Right kidney (tissue), 9 donors: ENCODE measurements around the gene CLN6.
A peak's percentile ranks its signal among the peaks of the same experiment; 100 is the strongest.

ENCODE experiments used
- DNase-seq: peaks from one replicate; pipeline ENCODE4 v3.0.0-alpha.2; 2016
- long read RNA-seq, 8 donors: transcript quantifications; one replicate each; lab custom pipeline, GENCODE V29; 2026

The CLN6 gene
- long read RNA-seq, donor 1, transcript CLN6-201 (7 exons, 2,243 nt): major isoform, 17 of 23 reads
- long read RNA-seq, donor 1, partial matches to known transcripts: 0 of 23 reads
- long read RNA-seq, donor 1, other reads (novel, unspliced or antisense): 0 of 23 reads
- long read RNA-seq, donor 2, transcript CLN6-212 (3 exons, 894 nt): minor isoform, 5 of 16 reads
- long read RNA-seq, donor 2, transcript CLN6-201 (7 exons, 2,243 nt): major isoform, 9 of 16 reads
- long read RNA-seq, donor 2, partial matches to known transcripts: 0 of 16 reads
- long read RNA-seq, donor 2, other reads (novel, unspliced or antisense): 0 of 16 reads
- long read RNA-seq, donor 3, partial matches to known transcripts: 0 of 6 reads
- long read RNA-seq, donor 3, other reads (novel, unspliced or antisense): 0 of 6 reads
- long read RNA-seq, donor 4, transcript CLN6-212 (3 exons, 894 nt): minor isoform, 5 of 16 reads
- long read RNA-seq, donor 4, transcript CLN6-201 (7 exons, 2,243 nt): major isoform, 7 of 16 reads
- long read RNA-seq, donor 4, partial matches to known transcripts: 0 of 16 reads
- long read RNA-seq, donor 4, other reads (novel, unspliced or antisense): 0 of 16 reads
- long read RNA-seq, donor 5, transcript CLN6-201 (7 exons, 2,243 nt): major isoform, 11 of 13 reads
- long read RNA-seq, donor 5, partial matches to known transcripts: 0 of 13 reads
- long read RNA-seq, donor 5, other reads (novel, unspliced or antisense): 0 of 13 reads
- long read RNA-seq, donor 6, transcript CLN6-212 (3 exons, 894 nt): minor isoform, 7 of 18 reads
- long read RNA-seq, donor 6, transcript CLN6-201 (7 exons, 2,243 nt): major isoform, 8 of 18 reads
- long read RNA-seq, donor 6, partial matches to known transcripts: 0 of 18 reads
- long read RNA-seq, donor 6, other reads (novel, unspliced or antisense): 0 of 18 reads
- long read RNA-seq, donor 7: 0 reads
- long read RNA-seq, donor 8, transcript CLN6-201 (7 exons, 2,243 nt): major isoform, 10 of 14 reads
- long read RNA-seq, donor 8, partial matches to known transcripts: 0 of 14 reads
- long read RNA-seq, donor 8, other reads (novel, unspliced or antisense): 0 of 14 reads

DNA sequence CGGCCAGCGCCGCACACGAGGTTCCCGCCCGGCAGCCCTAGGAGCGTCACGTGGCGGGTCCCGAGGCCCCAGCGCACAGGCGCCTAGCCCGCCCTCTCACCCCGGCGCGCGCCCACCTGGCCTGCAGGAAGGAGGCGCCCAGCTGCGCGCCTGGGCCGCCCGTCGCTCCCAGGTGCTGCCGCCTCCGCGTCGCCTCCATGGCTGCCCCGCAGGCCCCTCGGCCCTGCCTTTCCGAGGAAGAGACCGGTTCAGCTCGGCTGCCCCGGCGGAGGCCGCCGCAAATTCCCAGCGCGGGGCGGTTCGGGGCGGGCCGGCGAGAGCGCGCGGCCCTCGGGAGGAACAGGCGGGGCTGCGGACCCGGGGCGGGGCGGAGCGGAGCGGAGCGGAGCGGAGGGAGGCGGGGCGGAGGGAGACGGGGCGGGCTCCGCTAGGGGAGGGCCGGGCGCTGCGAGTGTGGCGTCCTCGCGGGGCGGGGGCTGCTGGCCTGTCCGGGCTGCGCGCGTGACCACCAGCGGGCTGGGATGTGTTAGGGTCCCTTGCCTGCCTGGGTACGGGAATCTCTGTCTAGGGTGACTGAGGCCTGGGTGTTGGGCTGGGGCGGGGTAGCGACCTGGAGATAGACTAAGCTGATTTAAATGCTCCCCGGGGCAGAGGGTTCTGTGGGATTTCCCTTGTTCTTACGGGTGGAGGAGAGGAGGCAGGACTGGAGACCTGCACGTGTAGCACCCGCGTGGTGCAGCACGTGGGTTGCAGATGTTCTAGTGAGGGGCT is at the start of gene CLN6:
Gene CLN6, minus strand, starts transcription at position 343 of the 771 bp plus-strand sequence. Its CDS starts 144 bp downstream, at position 199.
- DNase-seq: peak; percentile 98

DNA sequence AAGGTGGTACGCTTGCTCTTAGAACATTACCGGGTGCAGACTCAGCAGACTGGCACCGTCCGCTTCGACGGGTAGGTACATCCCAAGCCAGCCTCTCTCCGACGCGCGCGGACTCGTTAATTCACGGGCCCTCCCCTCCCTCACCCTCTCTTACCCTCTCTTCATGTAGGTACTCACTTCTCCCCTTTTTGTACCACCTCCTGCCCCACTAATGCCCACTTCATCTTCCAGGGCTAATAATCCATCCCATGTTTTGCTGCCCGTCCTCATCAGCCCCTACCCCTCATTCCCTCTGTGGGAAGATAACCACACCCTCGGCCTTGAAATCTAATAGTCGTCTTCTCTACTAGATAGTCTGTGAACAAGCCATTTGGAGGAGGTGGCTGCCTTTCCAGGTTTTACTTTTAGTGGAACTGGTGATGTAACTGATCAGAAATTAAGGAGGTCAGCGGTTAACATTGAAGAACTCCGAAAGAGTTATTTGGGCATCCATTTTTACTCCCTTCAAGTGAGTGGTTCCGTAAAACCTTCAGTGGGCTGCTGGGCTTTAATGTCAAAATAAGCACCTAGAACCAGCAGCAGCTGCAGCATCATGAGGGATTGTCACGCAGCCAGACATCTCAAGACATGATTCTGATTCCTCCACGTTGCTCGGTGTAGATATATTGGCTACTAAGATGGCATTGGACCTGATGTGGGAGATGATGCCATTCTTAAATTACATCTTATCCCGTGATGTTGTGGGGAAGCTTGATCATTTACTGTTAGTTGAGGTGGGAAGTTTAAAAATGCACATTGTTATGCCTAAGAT is 49.3 kb upstream of the CLN6 start:
- DNase-seq: no peak

DNA sequence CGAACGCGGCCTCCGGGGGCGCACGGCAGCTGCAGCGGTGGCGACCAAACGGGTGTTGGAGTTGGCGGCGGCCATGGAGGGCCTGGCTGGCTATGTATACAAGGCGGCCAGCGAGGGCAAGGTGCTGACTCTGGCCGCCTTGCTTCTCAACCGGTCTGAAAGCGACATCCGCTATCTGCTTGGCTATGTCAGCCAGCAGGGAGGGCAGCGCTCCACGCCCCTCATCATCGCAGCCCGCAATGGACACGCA is 48.7 kb upstream of the CLN6 start:
- DNase-seq: no peak

DNA sequence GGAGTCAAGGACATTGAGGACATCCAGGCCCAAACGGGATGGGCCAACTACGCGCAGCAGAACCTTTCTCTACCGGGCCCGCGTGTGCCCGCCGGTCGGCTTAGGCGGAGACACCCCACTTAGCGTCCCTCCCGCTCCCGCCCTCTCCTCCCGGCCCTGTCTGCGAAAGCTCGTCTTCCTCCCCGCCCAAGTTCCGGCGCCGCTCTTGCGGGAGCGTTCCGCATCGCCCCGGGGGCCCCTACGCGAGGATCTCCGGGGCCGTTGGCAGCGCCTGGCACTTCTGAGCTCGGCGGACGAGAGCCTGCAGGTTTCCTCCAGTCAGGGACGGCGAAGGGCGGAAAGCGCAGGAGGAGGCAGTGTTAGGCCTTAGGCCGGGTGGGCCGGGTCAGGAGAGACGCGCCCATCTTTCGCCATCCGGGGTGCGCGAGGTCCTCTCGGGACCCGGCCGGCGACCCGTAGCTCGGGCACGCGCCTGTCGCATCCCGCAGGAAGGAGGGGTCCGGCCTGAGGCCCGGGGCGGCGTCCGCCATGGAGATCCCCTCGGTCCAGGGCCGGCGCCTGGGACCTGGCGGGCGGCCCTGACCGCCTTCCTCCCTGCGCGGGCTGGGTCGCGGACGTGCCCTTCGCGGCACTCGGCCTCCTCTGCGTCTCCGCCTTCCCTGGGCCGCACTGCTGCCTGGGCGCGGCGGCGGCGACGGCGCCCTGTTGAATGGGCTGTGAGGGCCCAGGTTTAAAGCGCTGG is 48.2 kb upstream of the CLN6 start, which contains the start of gene FEM1B:
Gene FEM1B, plus strand, starts transcription at position 143 of the 742 bp plus-strand sequence. CDS start 673 bp downstream, outside the sequence.
- DNase-seq: peak; percentile 99

DNA sequence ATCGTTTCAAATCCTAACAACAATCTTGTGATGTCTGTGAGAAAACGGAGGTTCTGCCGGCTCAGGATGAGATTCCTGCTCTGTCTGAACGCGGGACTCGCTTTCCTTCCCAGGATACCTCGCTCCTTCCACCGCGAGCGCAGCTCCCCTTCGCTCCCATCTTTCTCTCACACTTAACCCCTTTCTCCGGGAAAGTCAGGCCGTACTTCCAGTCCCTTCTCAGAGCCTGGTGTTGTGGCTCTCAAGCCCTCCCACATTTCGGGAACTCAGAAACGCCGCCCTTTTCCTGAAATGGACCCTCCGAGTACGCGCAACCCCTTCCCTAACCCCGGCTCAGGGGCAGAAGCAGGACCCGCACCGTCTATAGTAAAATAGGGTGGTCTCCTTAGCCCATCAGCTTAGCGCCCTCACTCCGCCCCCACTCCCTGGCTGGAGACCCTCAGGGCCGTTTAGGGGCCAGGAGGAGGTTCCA is 47.6 kb upstream of the CLN6 start:
- peak; percentile 93 for DNase-seq

DNA sequence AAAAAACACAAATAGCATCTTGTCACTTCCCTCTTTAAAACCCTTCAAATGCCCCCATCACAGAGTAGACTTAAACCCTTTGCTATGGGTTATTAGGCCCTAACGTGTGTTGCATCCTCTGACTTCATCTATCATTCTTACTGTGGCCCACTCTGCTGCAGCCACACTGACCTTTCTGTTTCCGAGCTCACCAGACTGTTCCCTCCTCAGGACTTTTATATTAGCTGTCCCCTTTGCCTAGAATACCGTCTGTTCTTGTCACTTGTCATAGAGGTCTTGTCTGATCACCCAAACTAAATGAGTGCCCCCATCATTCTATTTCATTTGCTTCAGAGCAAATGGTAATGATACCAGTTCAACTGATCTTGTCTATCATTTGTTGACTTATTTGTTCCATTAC is 47.1 kb upstream of the CLN6 start:
- no peak for DNase-seq

DNA sequence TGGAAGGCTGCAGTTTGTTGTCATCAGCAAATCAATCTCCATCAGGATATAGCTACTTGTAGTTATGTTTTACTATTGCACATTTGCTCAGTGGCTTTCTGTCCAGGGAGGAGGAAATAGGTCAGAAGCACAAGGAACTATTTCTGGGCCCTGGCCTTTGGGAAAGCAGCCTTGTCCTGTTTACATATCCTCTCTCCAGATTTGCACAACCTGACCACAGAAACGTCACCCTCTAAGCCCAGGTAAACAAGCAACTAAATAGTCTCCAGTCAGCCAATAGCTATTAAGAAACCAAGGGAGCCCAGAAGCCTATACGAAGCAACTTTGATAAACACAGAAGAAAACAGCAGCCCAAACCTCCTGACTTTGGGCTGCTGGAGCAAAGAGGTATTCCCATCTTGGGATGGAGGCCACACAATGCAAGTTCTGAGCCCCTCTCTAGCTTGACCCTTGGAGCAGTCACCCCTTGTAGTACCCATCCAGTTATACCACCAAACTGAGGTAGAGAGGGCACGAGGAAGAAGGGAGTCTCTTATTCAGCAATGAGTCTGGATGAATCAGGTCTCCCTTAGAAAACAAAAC is 45.7 kb upstream of the CLN6 start:
- DNase-seq: no peak

DNA sequence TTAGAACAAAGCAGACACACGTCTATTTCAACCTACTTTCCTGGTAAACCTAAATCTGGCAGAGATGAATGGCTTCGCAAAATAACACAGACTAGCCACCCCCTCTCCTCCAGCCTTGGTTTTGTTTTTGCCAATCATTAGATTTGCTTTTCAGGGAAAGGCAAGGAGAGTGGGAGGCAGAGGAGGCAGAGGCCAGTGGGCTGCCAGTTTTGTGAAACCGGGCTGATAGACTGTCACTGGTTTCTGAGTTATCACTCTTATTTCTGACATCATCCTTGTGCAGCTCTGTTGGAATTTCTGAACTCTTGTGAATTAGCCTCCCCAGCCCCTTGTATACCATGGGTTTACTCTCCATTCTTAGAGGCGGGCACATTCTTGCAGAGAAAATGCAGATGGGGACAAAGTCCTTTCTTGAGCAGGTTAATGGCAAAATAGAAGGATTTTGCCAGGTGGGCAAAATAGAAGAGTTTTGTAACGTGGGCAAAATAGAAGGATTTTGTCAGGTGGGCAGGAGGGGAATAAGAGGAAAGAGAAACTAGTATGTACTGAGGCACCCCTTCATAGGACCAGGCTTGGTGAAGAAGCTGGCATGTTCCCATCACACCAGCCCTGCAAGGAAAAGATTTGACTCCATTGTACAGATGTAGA is 44.8 kb upstream of the CLN6 start:
- DNase-seq: no peak

DNA sequence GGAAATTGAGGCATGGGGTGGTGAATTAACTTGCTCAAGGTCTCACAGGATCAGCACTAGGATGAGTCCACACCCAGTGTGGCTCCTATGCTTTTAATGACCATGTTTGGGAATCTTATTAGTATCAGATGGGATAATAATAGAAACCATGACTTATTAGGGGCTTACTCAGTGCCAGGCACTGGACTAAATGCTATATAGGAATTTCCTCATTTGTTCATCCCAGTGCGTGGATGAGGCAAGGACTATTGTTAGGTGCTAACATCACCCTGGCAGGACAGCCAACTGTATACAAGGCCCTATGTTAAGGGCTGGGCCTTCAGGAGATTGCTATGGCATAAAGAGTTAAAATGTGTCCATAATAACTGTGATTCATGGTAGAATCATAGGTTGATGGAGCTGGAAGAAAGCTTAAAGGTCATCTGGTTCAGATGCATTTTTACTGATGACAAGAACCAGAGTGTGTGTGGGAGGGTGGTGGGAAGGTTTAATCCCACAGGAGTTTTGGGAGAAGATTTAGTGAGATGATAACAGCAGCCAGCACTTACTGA is 43.3 kb upstream of the CLN6 start:
- no peak for DNase-seq

DNA sequence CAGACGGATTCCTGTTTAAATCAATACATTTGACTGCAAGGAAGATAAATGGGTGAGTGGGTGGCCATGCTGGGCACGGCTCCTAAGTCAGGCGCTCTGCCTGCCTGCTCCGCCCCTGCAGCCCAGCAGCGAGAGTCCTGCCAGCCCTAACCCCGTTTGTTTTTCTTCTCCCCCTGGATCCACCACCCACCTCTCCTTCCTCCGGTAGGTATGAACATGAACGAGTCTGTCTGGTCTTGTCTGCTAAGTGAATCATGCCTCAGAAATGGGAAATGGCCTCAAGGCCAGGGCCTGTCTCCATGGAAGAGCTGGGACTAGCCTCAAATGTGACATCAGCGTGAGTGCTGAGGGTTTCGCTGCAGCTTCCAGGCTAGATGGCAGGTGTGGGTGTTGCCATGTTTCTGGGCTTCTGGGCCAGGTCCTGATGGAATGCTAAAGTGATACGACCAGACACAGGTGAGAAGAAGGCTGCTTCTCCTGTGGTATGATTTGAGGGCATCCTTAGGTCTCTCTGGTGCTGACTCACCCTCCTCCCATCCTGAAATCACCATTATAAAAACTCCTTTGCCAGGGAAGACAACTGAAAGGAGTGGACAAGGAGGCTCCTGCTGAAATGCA is 42.4 kb upstream of the CLN6 start:
- DNase-seq: no peak

DNA sequence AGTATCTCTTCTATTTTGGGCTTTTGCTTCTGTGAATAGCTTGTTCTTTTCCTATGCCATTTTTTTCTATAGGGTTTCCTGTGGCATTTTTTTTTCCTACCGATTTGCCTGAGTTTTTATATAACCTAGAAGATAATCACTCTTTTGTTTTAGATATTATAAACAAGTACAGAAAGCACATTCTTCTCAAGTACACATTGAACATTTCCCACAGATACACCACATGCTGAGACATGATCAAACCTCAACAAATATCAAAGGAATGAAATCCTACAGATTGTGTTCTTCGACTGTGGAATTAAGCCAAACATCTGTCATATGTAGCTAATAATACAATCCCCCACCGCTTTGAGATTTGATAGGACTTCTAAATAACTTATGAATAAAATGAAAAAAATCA is 38.9 kb upstream of the CLN6 start:
- DNase-seq: no peak

DNA sequence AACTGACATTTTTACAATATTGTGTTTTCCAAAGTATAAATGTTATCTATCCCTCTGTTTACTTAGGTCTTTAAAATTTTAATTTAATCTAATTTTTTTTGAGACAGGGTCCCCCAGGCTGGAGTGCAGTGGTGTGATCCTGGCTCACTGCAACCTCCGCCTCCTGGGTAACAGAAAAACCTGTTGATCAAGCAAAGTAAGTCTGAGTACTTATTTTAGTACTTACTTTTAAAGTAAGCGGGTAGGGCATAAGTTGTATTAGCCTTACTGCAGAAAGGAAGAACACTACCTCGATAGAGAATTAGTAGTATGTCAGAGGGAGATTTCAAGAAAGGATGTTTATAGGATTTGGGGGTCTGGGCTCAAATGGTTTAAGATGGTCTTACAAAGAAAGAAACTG is 36.1 kb upstream of the CLN6 start:
- no peak for DNase-seq

DNA sequence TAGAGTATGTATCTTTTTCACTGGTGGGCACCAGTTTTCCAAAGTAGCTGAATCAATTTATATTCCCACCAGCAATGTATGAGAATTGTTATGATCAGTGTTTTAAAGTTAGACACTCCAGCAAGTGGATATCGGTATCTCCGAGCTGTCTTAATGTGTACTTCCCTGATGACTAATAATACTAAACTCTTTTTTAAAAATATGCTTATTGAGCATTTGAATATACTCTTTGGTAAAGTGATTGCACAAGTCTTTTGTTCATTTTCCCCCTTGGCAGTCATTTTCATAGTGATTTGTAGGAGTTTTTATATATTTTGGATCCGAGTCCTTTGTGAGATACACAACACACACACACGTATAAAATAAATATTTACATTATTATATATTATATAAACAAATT is 35.6 kb upstream of the CLN6 start:
- no peak for DNase-seq

DNA sequence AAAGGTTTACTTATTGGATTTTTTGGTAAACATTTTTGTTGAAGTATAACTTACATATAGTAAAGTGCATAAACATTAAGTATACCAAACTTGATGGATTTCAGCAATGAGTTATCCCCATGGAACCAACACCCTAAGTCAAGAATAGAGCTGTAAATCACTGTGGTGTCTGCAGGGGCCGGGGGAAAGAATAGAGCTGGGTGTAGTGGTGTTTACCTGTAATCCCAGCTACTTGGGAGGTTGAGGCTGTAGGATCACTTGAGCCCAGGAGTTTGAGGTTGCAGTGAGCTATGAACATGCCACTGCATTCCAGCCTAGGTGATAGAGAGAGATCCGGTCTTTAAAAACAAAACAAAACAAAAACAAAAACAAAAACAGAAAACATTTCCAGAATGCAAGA is 34.8 kb upstream of the CLN6 start:
- no peak for DNase-seq

DNA sequence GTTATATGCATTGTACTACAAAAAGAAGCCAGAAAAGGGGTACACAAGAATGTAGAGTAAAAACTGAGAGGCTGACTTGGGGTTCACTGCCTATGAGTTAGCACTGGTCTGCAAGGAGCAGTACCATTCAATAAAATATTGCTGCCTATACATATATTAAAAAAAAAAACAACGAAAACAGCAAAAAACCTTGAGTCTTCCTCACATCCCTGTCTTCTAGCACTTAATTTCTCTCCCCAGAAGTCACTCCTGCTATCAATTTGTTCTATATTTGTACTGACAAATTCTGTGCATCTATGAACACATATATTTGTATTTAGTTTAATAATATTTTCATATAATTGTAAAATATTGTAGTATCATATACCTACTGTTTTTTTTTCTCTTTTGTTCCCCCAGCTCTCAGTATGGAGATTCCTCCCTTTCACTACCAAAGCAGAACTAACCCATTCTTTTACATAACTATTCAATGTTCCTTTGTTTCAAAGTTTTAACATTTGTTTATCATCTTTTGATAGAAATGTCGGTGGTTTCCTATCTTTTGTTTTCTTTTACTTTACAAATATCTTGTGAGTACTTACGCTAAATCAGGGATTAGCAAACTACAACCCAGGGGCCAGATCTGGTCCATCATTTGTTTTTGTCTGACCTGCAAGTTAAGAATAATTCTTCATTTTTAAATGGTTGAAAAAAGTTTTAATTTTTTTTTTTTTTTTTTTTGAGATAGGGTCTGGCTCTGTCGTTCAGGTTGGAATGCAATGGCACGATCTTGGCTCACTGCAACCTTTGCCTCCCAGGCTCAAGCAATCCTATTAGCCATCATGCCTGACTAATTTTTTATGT is 33.2 kb upstream of the CLN6 start:
- DNase-seq: no peak

DNA sequence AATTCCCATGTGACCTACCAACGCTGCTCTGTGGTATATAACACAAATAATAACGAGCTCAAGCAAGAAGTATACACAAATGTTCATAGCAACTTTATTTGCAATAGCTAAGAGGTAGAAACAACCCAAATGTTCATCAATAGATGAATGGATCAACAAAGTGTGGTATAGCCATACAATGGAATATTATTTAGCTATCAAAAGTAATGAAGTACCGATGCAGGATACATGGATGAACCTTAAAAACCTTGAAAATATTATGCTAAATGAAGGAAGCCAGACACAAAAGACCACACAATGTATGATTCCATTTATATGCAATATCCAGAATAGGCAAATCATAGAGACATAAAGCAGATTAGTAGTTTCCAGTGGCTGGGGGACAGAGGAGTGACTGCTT is 32.5 kb upstream of the CLN6 start:
- DNase-seq: no peak

DNA sequence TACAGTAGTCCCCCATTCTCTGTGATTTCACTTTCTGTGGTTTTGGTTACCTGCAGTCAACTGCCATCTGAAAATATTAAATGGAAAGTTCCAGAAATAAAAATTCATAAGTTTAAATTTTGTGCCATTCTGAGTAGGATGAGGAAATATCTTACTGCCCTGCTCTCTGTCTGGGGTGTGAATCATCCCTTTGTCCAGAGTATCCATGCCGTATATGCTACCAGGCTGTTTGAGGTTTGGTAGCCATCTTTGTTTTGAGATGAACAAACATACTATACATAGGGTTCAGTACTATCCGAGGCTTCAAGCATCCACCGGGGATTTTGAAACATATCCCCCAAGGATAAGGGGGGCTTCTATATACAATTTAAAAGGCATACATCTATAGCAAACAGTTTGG is 31.7 kb upstream of the CLN6 start:
- no peak for DNase-seq

DNA sequence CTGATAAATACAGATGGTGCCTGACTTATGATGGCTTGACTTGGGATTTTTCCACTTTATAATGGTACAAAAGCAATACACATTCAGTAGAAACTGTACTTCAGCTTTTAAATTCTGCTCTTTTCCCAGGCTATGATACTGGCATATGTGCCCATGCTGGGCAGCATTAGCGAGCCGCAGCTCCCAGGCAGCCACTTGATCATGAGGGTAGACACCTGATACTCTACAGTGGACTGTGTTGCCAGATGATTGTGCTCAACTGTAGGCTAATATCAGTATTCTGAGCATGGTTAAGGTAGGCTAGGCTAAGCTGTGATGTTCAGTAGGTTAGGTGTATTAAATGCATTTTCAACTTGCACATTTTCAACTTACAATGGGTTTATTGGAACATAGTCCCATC is 30.4 kb upstream of the CLN6 start:
- DNase-seq: no peak
